ENCODE results near the gene FLRT1.

GRCh38 chr11:64042301-64042700, 6.6 kb downstream of the FLRT1 start:
- no peak for TF ChIP-seq CTCF (IDR thresholded peaks at IDR 0.05; ENCODE audit: poor library complexity, severe bottlenecking)
- no peak for TF ChIP-seq MXI1 (conservative IDR thresholded peaks at IDR 0.05; ENCODE audit: poor library complexity, severe bottlenecking)
- TF ChIP-seq REST (IDR thresholded peaks at IDR 0.05; ENCODE audit: borderline replicate concordance): no peak
- no peak for TF ChIP-seq POLR2AphosphoS5 (IDR thresholded peaks at IDR 0.05)
- TF ChIP-seq EP300 (conservative IDR thresholded peaks at IDR 0.05; ENCODE audit: poor library complexity, severe bottlenecking): no peak

All from neural cell (in vitro differentiated cells).